HEK293T (cell line): ENCODE results near the gene AZU1.

Experiments used
- ARNT ChIP-seq: fragments of 450-650 bp; IDR thresholded peaks from 2 replicates; pipeline ENCODE4 v1.6.1; 2017; ENCODE audit warnings: mild to moderate bottlenecking
- BHLHE40 ChIP-seq: fragments of 450-650 bp; IDR thresholded peaks from 2 replicates; pipeline ENCODE4 v1.6.1; 2016; ENCODE audit warnings: mild to moderate bottlenecking, moderate library complexity, borderline replicate concordance
- CTBP1 ChIP-seq: fragments of 450-650 bp; IDR thresholded peaks from 2 replicates; pipeline ENCODE4 v1.6.1; 2016; ENCODE audit warnings: borderline replicate concordance
- ELF4 ChIP-seq: fragments of 450-650 bp; IDR thresholded peaks from 2 replicates; pipeline ENCODE4 v1.6.1; 2017; ENCODE audit warnings: antibody characterized with exemption
- FOXA1 ChIP-seq: fragments of 450-650 bp; IDR thresholded peaks from 2 replicates; pipeline ENCODE4 v1.6.1; 2016; ENCODE audit warnings: mild to moderate bottlenecking
- FOXK2 ChIP-seq: fragments of 450-650 bp; IDR thresholded peaks from 2 replicates; pipeline ENCODE4 v1.6.1; 2016; ENCODE audit warnings: mild to moderate bottlenecking
- HDGF ChIP-seq: fragments of 450-650 bp; IDR thresholded peaks from 2 replicates; pipeline ENCODE4 v1.6.1; 2017; ENCODE audit warnings: antibody characterized with exemption, borderline replicate concordance
- L3MBTL2 ChIP-seq: fragments of 450-650 bp; conservative IDR thresholded peaks from 2 replicates; pipeline ENCODE4 v1.6.1; 2016; ENCODE audit warnings: mild to moderate bottlenecking
- SP1 ChIP-seq: fragments of 450-650 bp; IDR thresholded peaks from 2 replicates; pipeline ENCODE4 v1.6.1; 2017
- SUZ12 ChIP-seq: fragments of 450-650 bp; IDR thresholded peaks from 2 replicates; pipeline ENCODE4 v1.6.1; 2016; ENCODE audit warnings: mild to moderate bottlenecking
- TARDBP ChIP-seq: fragments of 450-650 bp; IDR thresholded peaks from 2 replicates; pipeline ENCODE4 v1.6.1; 2016
- ZNF384 ChIP-seq: fragments of 450-650 bp; IDR thresholded peaks from 2 replicates; pipeline ENCODE4 v1.6.1; 2016
- TF ChIP-seq, protein P1 (sequence below): fragments of 450-650 bp; IDR thresholded peaks from 2 replicates; pipeline ENCODE4 v1.6.1; 2016

DNA sequence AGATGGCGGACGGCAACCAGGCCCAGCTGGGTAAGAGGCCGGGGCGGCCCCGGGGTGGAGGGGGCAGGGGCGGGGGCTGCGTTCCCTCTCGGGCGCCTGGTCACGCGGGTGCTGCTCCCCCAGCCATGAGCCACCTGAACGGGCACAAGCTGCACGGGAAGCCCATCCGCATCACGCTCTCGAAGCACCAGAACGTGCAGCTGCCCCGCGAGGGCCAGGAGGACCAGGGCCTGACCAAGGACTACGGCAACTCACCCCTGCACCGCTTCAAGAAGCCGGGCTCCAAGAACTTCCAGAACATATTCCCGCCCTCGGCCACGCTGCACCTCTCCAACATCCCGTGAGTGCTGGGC is 19.2 kb upstream of the AZU1 start:
- no peak for TF ChIP-seq ELF4
- TF ChIP-seq FOXA1, result no peak
- no peak for TF ChIP-seq SP1
- TF ChIP-seq BHLHE40, result no peak
- no peak for TF ChIP-seq HDGF
- TF ChIP-seq, protein P1, sequence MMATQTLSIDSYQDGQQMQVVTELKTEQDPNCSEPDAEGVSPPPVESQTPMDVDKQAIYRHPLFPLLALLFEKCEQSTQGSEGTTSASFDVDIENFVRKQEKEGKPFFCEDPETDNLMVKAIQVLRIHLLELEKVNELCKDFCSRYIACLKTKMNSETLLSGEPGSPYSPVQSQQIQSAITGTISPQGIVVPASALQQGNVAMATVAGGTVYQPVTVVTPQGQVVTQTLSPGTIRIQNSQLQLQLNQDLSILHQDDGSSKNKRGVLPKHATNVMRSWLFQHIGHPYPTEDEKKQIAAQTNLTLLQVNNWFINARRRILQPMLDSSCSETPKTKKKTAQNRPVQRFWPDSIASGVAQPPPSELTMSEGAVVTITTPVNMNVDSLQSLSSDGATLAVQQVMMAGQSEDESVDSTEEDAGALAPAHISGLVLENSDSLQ, result no peak
- TF ChIP-seq L3MBTL2, result no peak
- TF ChIP-seq TARDBP, result no peak
- TF ChIP-seq ZNF384, result no peak
- no peak for TF ChIP-seq ARNT
- no peak for TF ChIP-seq SUZ12
- no peak for TF ChIP-seq CTBP1
- no peak for TF ChIP-seq FOXK2
